Measurements from ENCODE around the gene DOC2B. TPM values are rescaled to one million over a fixed set of nuclear protein-coding genes. Genes with fewer than 3 reads are reported as not detected.
A peak's percentile ranks its signal among the peaks of the same experiment; 100 is the strongest.
"Not testable (repeated sequence)": the region's sequence is repeated elsewhere in the genome, so short reads cannot be mapped to it uniquely, and the experiment has no call there.

Gene DOC2B
- polyA plus RNA-seq, 1 donor from 2014 or later: not detected

DNA sequence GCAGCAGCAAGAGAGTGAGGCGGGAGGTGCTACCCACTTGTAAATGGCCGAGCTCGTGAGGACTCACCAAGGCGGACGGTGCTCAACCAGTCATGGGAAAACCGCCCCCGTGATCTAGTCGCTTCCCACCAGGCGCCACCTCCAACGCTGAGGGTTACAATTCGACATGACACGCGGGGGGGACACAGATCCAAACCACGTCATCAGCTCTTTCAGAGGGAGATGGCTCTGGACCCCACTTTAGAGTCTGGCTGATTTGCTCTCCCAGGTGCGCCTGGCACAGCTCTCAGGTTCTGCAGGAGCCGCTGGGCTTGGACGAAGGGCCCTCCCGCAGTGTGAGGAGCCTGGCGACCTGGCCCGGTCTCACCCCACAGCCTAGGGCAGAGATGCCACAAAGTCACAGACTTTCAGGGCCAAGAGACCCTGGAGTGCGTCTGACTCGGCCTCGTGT, 21.1 kb upstream of the DOC2B start:
- Mint-ChIP-seq H3K4me3 (no peak overlapping the region), H3K36me3 (no peaks in the 10 kb centered on the region), H3K9me3 (peaks cover 0 to 4% (median 1%) of the 10 kb centered on the region in 3 donors), H3K27ac (no peak overlapping the region), H3K4me1 (no peaks in the 10 kb centered on the region), H3K27me3 (peaks cover 9% of the 10 kb centered on the region)

DNA sequence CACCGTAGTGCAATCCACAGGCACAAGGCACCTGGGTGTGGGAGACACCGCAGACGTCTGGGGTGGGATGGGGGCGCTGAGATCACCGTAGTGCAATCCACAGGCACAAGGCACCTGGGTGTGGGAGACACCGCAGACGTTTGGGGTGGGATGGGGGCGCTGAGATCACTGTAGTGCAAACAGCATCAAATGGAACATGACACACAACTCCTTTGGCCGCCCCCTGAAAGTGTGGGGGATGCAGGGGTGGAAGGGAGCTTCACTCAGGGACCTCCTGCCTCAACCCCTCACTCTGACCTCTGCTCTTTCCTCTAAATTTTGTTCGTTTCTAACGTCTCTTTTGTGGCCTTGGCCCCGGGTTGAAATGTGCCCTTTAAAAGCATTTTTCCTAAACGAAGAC, 20.3 kb upstream of the DOC2B start:
- not testable (repeated sequence) for H3K27ac Mint-ChIP-seq, H3K9me3 Mint-ChIP-seq, H3K27me3 Mint-ChIP-seq, H3K4me1 Mint-ChIP-seq, H3K36me3 Mint-ChIP-seq, H3K4me3 Mint-ChIP-seq

DNA sequence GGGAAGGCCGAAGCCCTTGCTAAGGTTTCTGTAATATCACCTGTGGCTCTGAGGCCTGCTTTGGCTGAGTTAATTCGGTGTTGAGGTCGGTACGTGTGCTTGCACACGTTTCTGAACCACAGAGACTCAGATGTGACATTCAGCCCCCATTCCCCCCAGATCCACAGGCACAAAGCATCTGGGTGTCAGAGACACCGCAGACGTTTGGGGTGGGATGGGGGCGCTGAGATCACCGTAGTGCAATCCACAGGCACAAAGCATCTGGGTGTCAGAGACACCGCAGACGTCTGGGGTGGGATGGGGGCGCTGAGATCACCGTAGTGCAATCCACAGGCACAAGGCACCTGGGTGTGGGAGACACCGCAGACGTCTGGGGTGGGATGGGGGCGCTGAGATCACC, 19.8 kb upstream of the DOC2B start:
- H3K4me3 Mint-ChIP-seq, H3K9me3 Mint-ChIP-seq, H3K27ac Mint-ChIP-seq, H3K27me3 Mint-ChIP-seq, H3K4me1 Mint-ChIP-seq, H3K36me3 Mint-ChIP-seq: not testable (repeated sequence)

GRCh38 chr17:200586-200985, 19.1 kb upstream of the DOC2B start:
- Mint-ChIP-seq H3K27ac (no peak overlapping the region), H3K4me1 (no peaks in the 10 kb centered on the region), H3K36me3 (no peaks in the 10 kb centered on the region), H3K4me3 (no peak overlapping the region), H3K9me3 (peaks cover 0 to 1% (median 0%) of the 10 kb centered on the region in 3 donors), H3K27me3 (peaks cover 9% of the 10 kb centered on the region)

DNA sequence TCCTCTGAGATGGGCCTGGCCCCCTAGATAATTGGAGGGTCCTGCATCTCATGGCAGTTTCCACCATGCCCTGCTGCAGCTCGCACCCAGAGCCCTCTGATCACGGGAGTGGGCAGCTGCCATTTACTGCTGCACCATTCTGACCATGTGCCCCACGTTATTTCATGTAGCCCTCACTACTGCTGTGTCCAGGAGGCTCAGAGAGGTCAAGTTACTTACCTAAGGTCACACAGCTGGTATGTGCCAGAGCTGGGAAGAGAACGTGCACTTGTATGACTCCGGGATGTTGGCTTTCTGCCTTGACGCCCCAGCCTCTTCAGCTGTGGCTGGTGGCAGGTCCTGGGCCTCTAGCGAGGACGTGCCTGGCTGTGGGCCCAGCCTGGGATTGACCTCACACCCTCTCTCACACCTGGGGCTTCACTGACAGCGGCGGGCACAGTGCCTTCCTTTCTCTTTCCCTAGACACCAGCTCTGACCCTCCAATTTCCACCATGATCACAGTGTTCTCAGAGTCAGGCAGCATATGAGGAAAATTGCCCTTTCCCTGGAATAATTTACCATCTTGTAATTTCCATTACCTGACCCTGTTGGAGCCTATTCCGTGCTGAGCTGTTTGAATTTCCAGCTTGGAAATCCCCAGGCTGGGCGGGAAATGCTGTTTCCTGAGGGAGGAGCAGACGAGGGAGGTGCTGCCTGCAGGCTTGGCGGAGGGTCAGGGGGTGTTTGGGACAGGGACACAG, 18.5 kb upstream of the DOC2B start:
- no peak overlapping the region for H3K4me3 Mint-ChIP-seq
- H3K27ac Mint-ChIP-seq: no peak overlapping the region
- peaks cover 0 to 1% (median 0%) of the 10 kb centered on the region in 3 donors for H3K9me3 Mint-ChIP-seq
- no peaks in the 10 kb centered on the region for H3K36me3 Mint-ChIP-seq
- H3K4me1 Mint-ChIP-seq: no peaks in the 10 kb centered on the region
- peaks cover 9% of the 10 kb centered on the region for H3K27me3 Mint-ChIP-seq

DNA sequence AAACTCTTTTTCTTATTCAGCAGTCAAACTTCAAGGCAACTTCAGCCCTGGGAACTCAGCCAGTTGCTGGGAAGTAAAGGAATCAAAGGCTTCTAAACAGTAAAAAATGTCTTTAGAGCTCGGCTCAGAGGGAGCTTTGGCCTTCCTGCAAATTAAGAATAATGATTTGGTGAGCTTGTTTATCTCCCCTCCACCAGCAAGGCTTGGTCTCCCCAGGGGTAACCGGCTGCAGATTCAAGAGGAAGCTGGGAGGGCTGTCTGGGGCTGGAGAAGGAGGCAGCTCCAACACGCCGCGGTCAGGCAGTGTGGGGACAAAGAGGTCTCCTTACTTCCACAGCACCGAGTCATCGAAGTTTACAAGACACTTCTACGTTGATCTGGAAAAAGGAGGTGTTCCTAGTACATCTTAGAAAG, 17.7 kb upstream of the DOC2B start:
- Mint-ChIP-seq H3K27ac (no peak overlapping the region), H3K27me3 (peaks cover 9% of the 10 kb centered on the region), H3K36me3 (no peaks in the 10 kb centered on the region), H3K4me1 (no peaks in the 10 kb centered on the region), H3K4me3 (no peak overlapping the region), H3K9me3 (peaks cover 0 to 1% (median 0%) of the 10 kb centered on the region in 3 donors)

GRCh38 chr17:198225-198624, 16.8 kb upstream of the DOC2B start:
- not testable (repeated sequence) for H3K4me1 Mint-ChIP-seq, H3K36me3 Mint-ChIP-seq, H3K27me3 Mint-ChIP-seq

GRCh38 chr17:197352-197751, 15.9 kb upstream of the DOC2B start:
- Mint-ChIP-seq H3K9me3 (peaks cover 0 to 4% (median 0%) of the 10 kb centered on the region in 3 donors), H3K36me3 (no peaks in the 10 kb centered on the region), H3K4me1 (no peaks in the 10 kb centered on the region), H3K27me3 (peaks cover 9% of the 10 kb centered on the region), H3K27ac (no peak overlapping the region), H3K4me3 (no peak overlapping the region)

More at GRCh38 chr17:198225-198624, 16.8 kb upstream of the DOC2B start:
- not testable (repeated sequence) for H3K4me3 Mint-ChIP-seq, H3K27ac Mint-ChIP-seq, H3K9me3 Mint-ChIP-seq

GRCh38 chr17:194828-195602, 13.6 kb upstream of the DOC2B start:
- Mint-ChIP-seq H3K4me1 (no peaks in the 10 kb centered on the region), H3K27me3 (peaks cover 5% of the 10 kb centered on the region), H3K9me3 (peaks cover 0 to 3% (median 0%) of the 10 kb centered on the region in 3 donors), H3K4me3 (no peak overlapping the region), H3K36me3 (no peaks in the 10 kb centered on the region), H3K27ac (peak overlapping the region in 1 of 3 donors; percentile 43)

DNA sequence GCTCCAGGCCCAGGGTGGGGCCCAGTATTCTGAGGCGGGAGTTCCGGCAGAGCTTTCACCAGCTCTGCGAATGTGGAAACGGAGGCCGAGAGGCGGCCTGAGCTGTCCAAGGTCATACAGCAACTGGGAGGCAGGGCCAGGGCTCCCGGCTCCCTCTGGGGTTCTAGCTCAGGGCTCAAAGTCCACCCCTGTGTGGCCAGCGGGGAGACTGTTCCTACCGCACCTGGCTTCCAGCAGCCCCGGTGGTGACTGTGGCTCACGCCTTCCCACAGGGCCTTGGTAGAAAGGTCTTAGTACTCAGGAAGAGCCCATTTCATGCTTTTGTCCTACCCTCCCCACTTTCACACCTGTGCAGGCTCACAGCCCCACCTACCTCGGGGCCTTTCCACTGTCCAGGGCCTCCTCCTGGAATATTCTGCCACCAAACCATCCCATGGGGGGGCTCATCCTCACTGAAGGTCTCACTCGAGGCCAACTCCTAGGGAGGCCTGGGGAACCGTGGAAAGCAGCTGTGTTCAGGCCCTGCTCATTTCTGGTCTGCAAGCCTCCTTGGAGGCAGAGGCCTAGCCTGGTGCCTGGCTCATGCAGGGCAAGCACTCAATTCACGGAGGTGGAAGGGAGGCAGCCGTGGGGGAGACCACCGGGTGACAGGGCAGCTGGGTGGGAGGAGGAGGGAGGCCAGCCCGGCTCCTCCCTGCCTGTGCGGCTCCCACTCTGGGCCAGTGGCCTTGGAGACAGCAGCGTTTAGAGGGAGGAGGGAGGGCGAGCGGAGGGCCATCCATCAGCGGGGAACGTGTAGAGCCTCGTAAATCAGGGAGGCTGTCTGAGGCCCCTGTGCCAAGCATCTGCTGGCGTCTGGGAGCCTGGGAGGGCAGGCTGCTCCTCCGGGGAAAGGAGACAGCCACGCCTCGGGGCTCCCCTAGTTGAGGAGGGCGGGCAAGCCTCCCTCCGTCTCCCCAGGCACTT, 12.7 kb upstream of the DOC2B start:
- Mint-ChIP-seq H3K9me3 (peaks cover 0 to 3% (median 0%) of the 10 kb centered on the region in 3 donors), H3K4me3 (no peak overlapping the region), H3K27ac (no peak overlapping the region)

GRCh38 chr17:193426-193810, 12.0 kb upstream of the DOC2B start:
- Mint-ChIP-seq H3K27me3 (peaks cover 4% of the 10 kb centered on the region), H3K27ac (no peak overlapping the region), H3K36me3 (no peaks in the 10 kb centered on the region), H3K4me3 (no peak overlapping the region), H3K9me3 (peaks cover 0 to 3% (median 0%) of the 10 kb centered on the region in 3 donors), H3K4me1 (no peaks in the 10 kb centered on the region)

More for the DNA sequence above, 12.7 kb upstream of the DOC2B start:
- peaks cover 4% of the 10 kb centered on the region for H3K27me3 Mint-ChIP-seq
- no peaks in the 10 kb centered on the region for H3K4me1 Mint-ChIP-seq
- H3K36me3 Mint-ChIP-seq: no peaks in the 10 kb centered on the region

- H3K27me3 Mint-ChIP-seq: peaks cover 1% of the 10 kb centered on the region
- peaks cover 0 to 3% (median 0%) of the 10 kb centered on the region in 3 donors for H3K9me3 Mint-ChIP-seq
- H3K27ac Mint-ChIP-seq: no peak overlapping the region
- no peaks in the 10 kb centered on the region for H3K4me1 Mint-ChIP-seq
- H3K36me3 Mint-ChIP-seq: no peaks in the 10 kb centered on the region
- no peak overlapping the region for H3K4me3 Mint-ChIP-seq
Measured at GRCh38 chr17:192666-193425, 11.4 kb upstream of the DOC2B start.

DNA sequence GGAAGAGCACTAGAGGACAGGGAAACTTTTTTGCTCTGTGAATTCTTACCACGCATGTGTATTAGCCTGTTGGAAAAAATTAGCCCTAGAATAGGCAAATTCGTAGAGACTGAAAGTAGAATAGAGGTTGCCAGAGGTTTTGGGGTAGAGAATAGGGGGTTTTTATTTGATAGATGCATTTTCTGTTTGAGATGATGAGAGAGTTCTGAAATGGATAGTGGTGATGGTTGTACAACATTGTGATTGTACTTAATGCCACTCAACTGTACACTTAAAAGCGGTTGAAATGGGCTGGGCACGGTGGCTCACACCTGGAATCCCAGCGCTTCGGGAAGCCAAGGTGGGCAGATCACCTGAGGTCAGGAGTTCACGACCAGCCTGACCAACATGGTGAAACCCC, 8.0 kb upstream of the DOC2B start:
- no peaks in the 10 kb centered on the region for H3K36me3 Mint-ChIP-seq
- peaks cover 0 to 3% (median 0%) of the 10 kb centered on the region in 3 donors for H3K9me3 Mint-ChIP-seq
- no peak overlapping the region for H3K27ac Mint-ChIP-seq
- no peaks in the 10 kb centered on the region for H3K27me3 Mint-ChIP-seq
- H3K4me3 Mint-ChIP-seq: no peak overlapping the region
- no peaks in the 10 kb centered on the region for H3K4me1 Mint-ChIP-seq

GRCh38 chr17:187130-187529, 5.7 kb upstream of the DOC2B start:
- Mint-ChIP-seq H3K36me3 (no peaks in the 10 kb centered on the region), H3K4me1 (no peaks in the 10 kb centered on the region), H3K4me3 (no peak overlapping the region), H3K27me3 (peaks cover 7% of the 10 kb centered on the region), H3K9me3 (no peaks in the 10 kb centered on the region), H3K27ac (no peak overlapping the region)
